Fibroblast of pulmonary artery (primary cell): ENCODE measurements around the gene FAM184B.
"Not testable (repeated sequence)": the region's sequence is repeated elsewhere in the genome, so short reads cannot be mapped to it uniquely, and the experiment has no call there.

Experiments
- DNase-seq: peaks from one replicate; pipeline ENCODE4 v3.0.0-alpha.2; 2010; ENCODE audit warnings: low read depth
- H3K4me3 ChIP-seq: replicated peaks from 2 replicates; pipeline ENCODE4 v1.5.1; 2011; ENCODE audit warnings: low read depth, mild to moderate bottlenecking, control low read depth, low read length, moderate library complexity
- TF ChIP-seq, protein P1 (sequence below): IDR thresholded peaks from 2 replicates; pipeline ENCODE4 v1.5.1; 2011; ENCODE audit warnings: mild to moderate bottlenecking, control low read depth, low read length, inconsistent platforms; ENCODE audit errors: missing control alignments

FAM184B gene

DNA sequence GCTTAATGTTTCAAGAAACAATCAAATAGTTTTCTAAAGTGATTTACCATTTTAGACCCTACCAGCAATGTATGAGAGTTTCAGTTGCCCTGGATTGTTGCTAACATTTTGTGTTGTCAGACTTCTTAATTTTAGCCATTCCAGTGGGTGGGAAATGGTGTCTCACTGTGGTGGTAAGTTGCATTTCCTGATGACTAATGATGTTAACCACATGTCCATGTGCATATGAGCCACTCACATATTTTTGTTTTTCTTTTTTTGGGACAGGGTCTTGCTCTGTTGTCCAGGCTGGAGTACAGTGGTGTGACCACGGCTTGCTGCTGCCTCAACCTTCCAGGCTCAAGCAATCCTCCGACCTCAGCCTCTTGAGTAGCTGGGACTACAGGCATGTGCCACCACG lies 118.7 kb downstream of the FAM184B start:
- peak; percentile 4 for DNase-seq
- TF ChIP-seq, protein P1, sequence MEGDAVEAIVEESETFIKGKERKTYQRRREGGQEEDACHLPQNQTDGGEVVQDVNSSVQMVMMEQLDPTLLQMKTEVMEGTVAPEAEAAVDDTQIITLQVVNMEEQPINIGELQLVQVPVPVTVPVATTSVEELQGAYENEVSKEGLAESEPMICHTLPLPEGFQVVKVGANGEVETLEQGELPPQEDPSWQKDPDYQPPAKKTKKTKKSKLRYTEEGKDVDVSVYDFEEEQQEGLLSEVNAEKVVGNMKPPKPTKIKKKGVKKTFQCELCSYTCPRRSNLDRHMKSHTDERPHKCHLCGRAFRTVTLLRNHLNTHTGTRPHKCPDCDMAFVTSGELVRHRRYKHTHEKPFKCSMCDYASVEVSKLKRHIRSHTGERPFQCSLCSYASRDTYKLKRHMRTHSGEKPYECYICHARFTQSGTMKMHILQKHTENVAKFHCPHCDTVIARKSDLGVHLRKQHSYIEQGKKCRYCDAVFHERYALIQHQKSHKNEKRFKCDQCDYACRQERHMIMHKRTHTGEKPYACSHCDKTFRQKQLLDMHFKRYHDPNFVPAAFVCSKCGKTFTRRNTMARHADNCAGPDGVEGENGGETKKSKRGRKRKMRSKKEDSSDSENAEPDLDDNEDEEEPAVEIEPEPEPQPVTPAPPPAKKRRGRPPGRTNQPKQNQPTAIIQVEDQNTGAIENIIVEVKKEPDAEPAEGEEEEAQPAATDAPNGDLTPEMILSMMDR, result no peak
- H3K4me3 ChIP-seq, result no peak overlapping the region

- DNase-seq, result not testable (repeated sequence)
Measured at GRCh38 chr4:17659196-17659595, 122.2 kb downstream of the FAM184B start.

GRCh38 chr4:17657849-17658248 lies 123.6 kb downstream of the FAM184B start:
- TF ChIP-seq, protein P1, result no peak
- DNase-seq, result no peak
- no peak overlapping the region for H3K4me3 ChIP-seq

More at GRCh38 chr4:17659196-17659595, 122.2 kb downstream of the FAM184B start:
- not testable (repeated sequence) for H3K4me3 ChIP-seq

GRCh38 chr4:17657090-17657489 lies 124.3 kb downstream of the FAM184B start:
- H3K4me3 ChIP-seq, result no peak overlapping the region
- TF ChIP-seq, protein P1, result no peak
- DNase-seq, result no peak

- DNase-seq, result no peak
- no peak overlapping the region for H3K4me3 ChIP-seq
- TF ChIP-seq, protein P1, result no peak
Measured at GRCh38 chr4:17654701-17655100, 126.7 kb downstream of the FAM184B start.

DNA sequence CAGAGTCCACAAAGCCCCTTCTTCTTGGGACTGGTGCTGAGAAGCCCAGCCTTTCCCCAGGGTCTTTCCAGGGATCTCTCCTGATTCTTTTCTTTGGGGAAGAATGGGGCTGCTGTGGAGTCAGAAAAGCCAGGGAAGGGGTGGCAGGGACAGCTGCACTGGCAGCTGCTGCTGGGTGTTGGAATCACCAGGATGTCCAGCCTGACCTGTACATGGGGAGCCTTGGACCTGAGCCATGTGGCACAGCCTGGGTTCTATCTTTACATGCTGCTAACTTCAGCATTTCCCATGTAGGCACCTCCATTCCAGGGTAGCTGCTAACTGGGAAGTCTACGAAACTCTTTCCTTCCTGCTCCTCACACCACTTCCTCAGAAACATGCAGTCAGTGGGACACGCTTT lies 131.0 kb downstream of the FAM184B start:
- H3K4me3 ChIP-seq, result no peak overlapping the region
- DNase-seq, result no peak
- TF ChIP-seq, protein P1, result no peak

DNA sequence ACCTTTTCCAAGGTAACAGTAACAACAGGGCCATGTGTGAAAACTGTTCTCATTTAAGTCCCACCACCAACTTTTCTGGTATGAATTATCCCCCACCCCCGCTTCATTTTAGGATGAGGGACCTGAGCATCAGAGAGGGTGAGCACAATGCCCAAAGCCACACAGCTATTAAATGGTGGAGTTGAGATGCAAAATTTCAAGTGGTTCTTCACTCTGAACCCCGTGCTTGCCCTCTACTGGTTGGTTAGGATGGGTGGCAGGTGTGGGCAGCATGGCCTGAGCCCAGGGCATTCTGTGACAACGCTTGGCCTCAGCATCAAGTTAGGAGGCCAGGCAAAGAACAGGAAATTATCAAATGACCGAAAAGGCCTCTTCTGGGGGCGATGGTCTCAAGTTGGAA lies 133.5 kb downstream of the FAM184B start:
- DNase-seq, result no peak
- TF ChIP-seq, protein P1, result peak; percentile 2
- no peak overlapping the region for H3K4me3 ChIP-seq

DNA sequence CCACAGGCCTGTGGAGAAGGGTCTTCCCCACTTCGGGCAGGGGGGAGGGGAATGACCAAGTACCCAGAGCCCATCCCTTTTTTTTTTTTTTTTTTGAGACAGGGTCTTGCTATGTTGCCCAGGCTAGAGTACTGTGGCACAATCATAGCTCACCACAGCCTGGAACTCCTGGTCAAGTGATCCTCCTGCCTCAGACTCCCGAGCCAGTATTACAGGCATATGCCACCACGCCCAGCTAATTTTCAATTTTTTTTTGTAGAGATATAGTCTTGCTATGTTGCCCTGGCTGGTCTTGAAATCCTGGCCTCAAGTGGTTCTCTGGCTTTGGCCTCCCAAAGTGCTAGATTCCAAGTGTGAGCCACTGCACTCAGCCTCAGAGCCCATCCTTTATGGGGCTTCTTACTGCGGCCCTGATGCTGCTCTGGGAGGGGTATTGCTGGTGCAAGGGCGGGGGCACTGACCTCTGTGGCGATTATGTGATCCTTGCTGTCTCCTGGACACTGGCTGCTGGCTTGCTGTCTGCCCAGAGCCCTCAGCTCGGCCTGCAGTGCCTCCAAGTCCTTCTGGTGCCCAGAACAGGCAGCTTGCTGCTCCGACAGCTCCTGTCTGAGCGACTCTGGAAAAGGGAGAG lies 134.1 kb downstream of the FAM184B start:
- TF ChIP-seq, protein P1, result no peak

More for the DNA sequence above, 134.1 kb downstream of the FAM184B start:
- DNase-seq, result no peak
- no peak overlapping the region for H3K4me3 ChIP-seq
